GM19240 (cell line): Measurements from ENCODE around the gene LRATD1.

ENCODE experiments used
- DNase-seq: peaks from one replicate; pipeline ENCODE4 v3.0.0; 2011; ENCODE audit warnings: low spot score; ENCODE audit not compliant: insufficient read length

Gene LRATD1

DNA sequence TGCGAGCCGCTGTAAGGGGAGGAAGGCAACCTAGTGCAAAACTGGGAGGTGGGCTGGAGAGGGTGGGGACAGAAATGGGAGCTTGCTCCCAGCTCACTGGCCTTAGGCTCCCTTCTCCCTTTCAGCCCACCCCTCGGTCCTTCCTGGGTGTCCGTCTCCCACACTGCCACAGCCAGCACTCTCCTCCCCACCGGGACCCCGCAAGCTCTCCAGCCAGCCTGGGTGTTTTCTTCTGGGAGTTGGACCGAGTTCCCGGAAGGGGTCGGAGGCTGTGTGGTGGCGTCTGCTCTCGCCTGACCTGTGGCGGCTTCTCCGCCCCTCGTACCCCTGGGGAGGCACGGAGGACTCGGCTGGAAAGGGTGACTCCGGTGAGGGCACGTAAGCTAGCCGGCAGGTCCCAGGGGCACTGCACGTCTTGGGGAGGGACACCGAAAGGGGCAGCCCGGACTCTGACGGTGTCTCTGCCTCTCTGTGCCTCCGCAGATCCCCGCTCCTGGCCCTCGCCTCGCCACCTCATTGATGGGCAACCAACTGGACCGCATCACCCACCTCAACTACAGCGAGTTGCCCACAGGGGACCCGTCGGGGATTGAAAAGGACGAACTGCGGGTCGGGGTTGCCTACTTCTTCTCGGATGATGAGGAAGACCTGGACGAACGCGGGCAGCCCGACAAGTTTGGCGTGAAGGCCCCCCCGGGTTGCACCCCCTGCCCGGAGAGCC, 1.1 kb downstream of the LRATD1 start:
- no peak for DNase-seq

DNA sequence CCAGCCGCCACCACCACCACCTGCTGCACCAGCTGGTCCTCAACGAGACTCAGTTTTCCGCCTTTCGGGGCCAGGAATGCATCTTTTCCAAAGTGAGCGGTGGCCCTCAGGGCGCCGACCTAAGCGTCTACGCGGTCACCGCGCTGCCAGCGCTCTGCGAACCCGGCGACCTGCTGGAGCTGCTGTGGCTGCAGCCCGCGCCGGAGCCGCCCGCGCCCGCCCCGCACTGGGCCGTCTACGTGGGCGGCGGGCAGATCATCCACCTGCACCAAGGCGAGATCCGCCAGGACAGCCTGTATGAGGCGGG, 1.6 kb downstream of the LRATD1 start:
- no peak for DNase-seq

DNA sequence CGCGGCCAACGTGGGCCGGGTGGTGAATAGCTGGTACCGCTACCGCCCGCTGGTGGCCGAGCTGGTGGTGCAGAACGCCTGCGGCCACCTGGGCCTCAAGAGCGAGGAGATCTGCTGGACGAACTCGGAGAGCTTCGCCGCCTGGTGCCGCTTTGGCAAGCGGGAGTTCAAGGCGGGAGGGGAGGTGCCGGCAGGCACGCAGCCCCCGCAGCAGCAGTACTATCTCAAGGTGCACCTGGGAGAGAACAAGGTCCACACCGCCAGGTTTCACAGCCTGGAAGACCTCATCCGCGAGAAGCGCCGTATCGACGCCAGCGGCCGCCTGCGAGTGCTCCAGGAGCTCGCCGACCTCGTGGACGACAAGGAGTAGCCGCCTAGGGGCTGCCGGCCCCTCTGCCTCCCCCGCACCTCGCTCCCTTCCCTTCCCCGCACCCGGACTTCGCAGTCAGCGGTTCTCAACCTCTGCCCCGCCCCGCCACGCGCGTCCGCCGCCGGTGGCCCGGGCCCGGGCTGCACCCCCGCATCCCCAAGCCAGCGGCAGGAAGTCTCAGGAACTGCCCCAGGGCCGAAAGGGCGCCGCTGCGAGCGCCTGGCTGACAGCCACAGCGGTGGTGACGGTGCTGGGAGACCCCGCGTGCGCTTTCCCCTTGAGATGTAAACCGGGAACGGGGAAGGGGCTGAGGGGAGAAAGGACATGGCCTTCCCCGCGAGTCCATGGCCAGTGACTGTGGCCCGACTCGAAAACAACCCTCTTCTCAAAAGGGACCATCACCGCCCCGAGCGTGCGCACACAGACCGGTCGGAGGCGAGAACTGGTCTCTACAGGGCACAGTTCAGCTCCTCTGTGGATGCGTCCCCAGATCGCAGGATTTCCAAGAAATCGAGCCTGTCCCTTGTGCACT, 2.2 kb downstream of the LRATD1 start:
- DNase-seq: no peak

DNA sequence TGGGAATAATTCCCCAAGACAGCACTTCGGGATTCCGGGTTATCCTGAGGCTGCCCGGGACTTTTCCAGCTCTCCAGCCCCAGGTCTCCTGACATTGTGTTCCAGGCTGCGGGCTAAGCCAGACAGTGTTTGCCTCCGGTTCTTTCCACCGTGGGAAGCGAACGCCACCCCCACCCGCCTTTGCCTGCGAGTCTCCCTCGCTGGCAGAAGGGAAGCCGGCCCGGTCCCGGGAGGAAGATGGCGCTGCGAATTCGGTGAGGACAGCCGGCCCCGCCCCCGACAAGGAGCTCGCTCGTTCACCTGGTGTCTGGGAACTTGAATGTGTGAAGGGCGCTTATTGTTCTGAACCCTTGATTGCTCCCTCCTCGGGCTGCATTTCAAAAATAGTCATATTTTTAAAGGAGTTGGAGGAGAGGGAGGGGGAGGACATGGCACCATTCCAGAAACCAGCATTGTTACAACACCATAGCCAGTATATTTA, 2.9 kb downstream of the LRATD1 start:
- no peak for DNase-seq

DNA sequence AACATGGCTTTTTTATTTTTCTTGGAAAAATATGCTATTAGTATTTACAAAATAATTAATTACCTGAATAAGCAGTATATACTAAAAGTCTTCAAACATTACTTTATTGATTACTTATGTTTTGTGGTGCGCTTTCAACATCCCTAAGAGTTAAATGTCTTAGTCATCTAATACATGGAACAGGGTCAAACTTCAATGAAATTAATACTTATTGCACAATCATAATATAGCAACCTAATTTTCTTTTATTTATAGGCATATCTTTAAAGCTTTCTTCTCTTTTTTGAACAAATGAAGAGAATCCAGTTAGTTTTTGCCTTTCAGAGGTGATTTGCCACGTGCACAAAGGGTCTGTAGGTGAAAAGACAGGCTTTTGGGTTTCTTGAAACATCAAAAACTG, 6.0 kb downstream of the LRATD1 start:
- no peak for DNase-seq

DNA sequence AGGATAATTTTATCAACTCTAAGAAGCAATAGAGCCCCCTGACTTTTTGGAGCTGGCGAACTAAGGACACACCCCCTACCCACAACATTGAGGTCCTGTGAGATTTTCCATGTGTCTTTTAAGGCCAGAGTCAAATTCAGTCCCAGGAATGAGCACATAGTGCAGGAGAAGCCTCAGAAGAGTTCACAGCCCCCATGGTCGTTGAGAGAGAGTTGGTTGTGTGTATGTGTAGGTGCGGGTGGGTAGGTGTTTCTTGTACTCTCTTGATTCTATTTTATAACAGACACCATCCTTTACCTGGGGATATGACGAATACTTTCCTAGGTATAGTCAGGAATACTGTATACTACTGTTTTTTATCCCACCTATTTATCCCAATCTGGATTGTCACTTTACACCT, 8.6 kb downstream of the LRATD1 start:
- no peak for DNase-seq

DNA sequence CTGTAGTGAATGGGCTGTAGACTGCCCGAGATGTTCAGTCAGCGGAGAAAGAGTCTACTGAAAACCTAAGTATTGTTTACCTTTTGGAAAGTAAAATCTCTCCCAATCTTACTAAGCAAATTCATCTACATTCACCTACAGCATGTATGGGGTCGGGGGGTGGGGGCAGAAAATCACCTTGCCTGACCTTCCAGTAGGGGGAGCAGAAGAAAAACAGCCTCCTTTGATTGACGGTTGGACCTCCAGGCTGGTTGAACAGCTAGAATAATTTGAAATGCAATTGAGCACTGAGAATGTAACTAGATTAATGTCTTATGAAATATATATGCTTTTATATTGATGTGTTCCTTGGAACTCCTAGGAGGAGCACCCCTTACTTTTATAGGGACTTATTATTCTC, 10.0 kb downstream of the LRATD1 start:
- DNase-seq: no peak

DNA sequence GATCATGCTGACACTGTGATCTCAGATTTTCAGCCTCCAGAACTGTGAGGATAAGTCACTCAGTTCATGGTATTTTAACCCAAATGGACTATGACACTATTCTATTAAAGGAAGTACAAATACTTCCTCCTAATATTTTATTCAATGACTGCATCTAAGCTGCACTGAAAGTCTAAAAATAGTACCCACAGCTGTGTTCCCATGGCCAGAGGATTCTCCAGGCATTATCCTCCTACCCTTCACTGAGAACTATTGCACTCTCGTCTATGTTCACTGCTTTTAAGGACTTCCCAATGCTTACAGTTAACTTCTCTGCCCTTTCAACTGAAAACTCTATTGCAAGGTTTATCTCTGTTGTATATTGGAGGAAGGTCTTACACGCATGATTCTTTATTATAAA, 15.2 kb downstream of the LRATD1 start:
- DNase-seq: no peak

DNA sequence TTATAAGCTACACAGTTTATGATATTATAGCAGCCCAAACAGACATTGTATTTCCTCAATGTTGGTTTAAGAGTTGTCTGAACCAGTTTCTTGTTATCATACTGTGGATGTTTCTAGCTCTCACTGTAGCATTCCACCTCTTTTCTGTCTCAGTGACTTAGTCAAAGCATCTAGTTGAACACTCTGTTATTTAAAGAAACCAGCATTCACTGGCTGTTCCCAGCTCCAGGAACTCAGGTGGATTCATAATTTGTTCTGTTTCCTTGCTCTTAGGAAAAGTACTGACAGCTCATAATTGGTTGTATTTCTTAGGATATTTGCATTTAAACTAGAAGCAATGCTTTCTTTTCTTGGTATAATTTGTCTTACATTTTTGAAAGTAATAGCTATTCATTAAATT, 17.5 kb downstream of the LRATD1 start:
- DNase-seq: no peak

DNA sequence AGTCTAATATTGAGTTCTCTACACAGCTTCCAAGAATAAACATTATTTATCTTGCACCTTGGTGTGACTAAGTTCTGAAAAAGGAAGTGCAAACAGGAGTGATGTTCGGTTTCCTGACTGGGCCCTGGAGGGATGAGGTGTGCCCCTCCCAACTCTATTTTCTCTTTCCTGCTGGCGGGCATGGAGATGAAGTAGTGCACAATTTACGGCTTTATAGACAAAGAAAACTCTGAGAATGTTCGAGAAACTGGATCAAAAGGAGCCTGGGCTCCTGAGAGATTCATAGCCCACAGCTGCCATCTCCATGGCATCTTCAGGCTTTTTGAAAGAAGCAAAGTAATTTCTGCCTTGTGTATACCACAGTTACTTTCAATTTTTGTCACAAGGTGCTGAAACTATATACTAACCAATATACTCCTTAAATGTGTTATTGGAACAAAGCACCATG, 22.3 kb downstream of the LRATD1 start:
- DNase-seq: no peak

DNA sequence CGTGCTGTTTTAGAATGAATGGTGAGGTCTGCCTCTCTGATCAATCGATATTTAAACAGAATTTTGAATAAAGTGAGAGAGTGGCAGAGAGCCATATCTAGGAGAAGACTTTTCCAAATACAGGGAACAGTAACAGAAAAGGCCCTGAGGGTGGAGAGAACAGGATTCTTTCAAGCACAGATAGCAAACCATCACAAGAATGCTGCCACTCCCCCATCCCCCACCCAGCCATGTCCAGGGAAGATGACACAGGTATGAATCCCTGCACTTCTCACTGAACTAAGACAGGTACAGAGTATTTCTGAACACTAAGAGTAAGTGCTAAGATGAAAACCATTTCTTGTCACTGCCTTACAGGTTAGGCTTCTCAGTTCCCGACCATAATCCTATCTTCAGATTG, 23.6 kb downstream of the LRATD1 start:
- DNase-seq: no peak

DNA sequence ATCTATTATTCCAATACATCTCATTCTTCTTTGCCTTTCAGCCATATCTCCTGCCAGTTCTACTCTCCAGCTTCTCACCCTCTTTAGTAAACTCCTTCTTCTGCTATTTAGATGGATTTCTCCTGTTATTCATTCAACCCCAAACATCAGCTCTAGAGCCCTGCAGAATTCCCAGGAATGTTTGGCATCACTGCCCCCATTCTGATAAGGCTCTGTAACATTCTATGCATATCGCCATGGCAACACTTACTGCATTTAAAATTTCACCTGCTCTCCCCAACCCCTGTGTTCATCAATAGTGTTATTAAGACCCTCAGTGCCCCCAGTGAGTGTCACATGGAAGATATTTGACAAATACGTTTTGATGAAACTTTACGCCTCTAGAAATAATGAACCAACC, 28.6 kb downstream of the LRATD1 start:
- no peak for DNase-seq

DNA sequence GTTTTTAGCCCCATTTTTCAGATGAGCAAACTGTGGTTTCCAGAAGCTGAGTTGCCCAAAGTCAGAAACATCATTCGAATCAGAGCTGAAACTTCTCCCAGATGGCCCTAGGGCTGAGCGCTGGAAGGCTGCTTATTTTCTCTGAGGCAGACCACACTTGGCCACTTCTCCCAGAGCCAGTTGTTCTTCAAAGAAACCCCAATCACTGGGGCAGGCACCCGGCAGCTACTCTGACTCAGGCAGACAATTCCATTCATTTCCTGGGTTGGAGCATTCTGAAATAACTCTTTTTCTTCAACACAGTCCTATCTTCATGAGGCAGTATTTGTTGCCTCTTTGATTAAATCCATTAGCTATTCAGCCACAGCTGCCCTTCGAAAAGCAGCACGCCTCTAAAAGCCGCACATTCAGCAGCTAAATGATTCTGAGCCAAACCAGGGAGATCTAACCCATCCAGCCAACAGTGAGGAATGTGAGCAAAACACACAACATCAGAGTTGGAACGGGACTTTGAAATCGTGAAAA, 40.9 kb downstream of the LRATD1 start:
- DNase-seq: no peak

DNA sequence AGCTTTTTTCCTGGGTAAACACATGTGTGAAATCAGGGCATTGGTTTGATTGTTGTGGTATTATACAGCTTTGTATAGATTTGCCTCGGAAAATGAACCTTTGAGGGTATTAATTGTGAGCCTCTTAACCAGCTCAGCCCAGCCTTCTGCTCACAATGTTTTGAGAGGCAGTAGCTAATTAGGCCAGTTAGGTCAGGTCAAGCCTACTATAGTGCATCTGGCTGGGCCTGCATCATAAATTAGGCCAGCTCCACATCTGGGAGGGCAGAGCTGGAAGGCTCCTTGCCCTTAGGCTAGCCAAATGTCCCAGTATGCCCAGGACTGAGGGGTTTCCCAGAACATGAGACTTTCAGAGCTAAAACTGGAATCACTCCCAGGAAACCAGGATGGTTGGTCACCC, 43.0 kb downstream of the LRATD1 start:
- no peak for DNase-seq

DNA sequence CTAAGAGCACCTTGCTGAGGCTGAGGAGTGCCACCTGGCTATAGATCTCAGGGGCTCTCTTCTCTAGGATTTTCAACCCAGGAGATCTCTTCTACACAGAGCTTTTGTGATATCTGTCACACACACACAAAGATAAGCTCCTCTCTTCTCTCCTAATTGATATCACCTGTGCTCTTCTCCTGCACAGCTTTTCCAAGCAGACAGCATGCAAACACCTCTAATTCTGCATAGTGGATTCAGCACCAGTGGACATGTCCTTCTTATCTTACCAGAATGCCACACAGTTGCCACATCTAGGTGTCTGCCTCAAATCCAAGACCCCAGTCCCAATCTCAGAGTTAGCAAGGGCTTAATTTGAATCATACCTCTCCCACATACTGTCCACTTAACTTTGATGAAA, 43.9 kb downstream of the LRATD1 start:
- no peak for DNase-seq

DNA sequence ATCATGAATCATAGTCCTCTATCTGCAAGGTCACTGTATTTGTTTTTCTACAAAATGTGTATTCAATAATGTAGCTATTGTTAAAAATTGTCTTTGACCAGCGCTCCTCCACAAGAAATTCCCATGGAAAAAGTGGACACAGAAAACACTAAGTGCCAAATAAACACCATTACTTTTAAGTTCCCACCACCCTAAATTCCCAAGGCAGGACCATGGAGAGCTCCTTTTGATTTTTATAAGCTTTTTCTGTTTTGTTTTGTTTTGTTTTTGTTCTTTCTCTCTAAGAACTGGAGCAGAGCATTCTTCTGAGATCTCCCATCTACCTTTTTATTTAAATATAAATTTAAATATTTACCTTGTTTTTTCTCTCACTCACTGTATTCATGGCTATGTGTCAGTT, 44.5 kb downstream of the LRATD1 start:
- DNase-seq: no peak

DNA sequence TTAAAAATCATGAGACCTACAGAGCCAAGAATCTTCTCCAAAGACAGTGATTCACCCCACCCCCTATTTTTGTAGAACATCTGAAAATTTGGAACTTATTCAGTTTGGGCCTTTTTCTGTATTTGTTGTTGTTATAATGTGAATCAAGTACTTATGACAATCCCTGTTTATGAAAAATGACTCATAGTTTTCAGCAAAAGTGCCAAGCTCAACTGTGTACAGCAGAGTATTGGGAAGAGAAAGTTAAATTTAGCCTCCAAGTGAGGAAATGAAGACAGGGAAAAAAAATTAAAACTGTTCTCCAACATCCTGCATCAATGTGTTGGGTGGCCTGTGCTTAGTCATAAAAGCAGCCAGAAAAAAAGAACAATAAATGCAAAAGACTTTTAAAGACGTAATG, 46.2 kb downstream of the LRATD1 start:
- DNase-seq: no peak

DNA sequence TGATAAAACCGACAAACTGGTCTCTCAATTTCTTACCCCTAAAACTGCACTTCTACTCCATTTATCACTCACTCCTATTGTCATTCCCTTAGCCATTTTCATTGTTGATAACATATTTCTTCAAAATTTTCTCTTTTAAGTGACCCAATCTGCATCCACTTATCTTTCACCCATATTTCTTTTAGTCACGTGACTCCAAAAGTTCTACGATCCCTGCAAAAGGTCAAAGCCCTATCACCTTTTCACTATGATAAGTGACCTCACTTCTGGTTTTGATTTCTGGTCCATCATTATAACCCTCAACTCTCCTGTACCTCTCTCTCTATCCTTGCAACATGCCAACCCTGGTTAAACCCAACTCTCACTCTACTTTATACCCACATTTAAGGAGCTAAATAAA, 49.1 kb downstream of the LRATD1 start:
- no peak for DNase-seq
